ENCODE results near the gene STH. TPM values are rescaled to one million over a fixed set of nuclear protein-coding genes. Genes with fewer than 3 reads are reported as not detected.

The STH gene
- total RNA-seq, 1 experiment from 2014 or later: not detected

DNA sequence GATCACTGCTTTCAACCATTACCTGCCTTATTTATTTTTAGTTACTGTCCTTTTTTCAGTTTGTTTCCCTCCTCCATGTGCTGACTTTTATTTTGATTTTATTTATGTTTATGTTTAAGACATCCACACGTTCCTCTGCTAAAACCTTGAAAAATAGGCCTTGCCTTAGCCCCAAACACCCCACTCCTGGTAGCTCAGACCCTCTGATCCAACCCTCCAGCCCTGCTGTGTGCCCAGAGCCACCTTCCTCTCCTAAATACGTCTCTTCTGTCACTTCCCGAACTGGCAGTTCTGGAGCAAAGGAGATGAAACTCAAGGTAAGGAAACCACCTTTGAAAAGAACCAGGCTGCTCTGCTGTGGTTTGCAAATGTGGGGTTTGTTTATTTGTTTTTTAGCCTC is 9.3 kb upstream of the STH start:
- no peak overlapping the region for H3K4me3 Mint-ChIP-seq (ENCODE audit: unreplicated experiment)
- no peak overlapping the region for H3K27ac Mint-ChIP-seq (ENCODE audit: low read depth, unreplicated experiment)
- no peaks in the 10 kb centered on the region for H3K36me3 Mint-ChIP-seq (ENCODE audit: insufficient read depth, unreplicated experiment)
- ChIA-PET POLR2A (interaction anchor here (0.6 kb wide), 1 partner anchor 31 kb away, joined by 3 read pairs; no protein-coding TSS in a partner anchor), CTCF (interaction anchor here (1.2 to 2.3 kb wide), 2 partner anchors 13 to 96 kb away, joined by 4 to 14 read pairs; no protein-coding TSS in a partner anchor)
- no peaks in the 10 kb centered on the region for H3K9me3 Mint-ChIP-seq (ENCODE audit: unreplicated experiment)
- BruUV-seq (replicated peaks): no TSS peak
- H3K4me1 Mint-ChIP-seq (ENCODE audit: insufficient read depth, unreplicated experiment): no peaks in the 10 kb centered on the region
- DNase-seq (ENCODE audit: unreplicated experiment): no peak
- TF ChIP-seq, protein P1, sequence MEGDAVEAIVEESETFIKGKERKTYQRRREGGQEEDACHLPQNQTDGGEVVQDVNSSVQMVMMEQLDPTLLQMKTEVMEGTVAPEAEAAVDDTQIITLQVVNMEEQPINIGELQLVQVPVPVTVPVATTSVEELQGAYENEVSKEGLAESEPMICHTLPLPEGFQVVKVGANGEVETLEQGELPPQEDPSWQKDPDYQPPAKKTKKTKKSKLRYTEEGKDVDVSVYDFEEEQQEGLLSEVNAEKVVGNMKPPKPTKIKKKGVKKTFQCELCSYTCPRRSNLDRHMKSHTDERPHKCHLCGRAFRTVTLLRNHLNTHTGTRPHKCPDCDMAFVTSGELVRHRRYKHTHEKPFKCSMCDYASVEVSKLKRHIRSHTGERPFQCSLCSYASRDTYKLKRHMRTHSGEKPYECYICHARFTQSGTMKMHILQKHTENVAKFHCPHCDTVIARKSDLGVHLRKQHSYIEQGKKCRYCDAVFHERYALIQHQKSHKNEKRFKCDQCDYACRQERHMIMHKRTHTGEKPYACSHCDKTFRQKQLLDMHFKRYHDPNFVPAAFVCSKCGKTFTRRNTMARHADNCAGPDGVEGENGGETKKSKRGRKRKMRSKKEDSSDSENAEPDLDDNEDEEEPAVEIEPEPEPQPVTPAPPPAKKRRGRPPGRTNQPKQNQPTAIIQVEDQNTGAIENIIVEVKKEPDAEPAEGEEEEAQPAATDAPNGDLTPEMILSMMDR (IDR thresholded peaks at IDR 0.05; ENCODE audit: unreplicated experiment): no peak
- intact Hi-C loops (cut with micrococcal nuclease): no loop called here
- no peaks in the 10 kb centered on the region for H3K27me3 Mint-ChIP-seq (ENCODE audit: insufficient read depth, unreplicated experiment)

DNA sequence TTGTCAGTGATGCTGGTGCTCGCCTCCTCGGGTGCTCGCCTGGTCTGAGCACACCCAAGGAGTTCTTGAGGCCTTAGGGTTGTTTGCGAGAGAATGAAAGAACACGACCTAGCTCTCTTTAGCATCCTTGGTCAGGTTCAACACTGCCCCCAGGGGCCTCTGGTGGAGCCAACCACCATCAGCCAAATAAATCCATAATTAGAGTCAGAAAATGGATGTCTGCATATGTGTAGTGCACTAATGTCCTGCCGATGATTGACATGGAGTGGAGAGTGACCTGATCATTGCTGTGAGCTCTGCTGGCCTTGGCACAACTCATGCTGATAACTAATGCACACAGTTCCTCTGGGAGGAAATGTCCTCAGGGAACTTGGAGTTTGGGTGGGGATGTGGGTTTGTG is 8.2 kb upstream of the STH start:
- Mint-ChIP-seq H3K36me3 (ENCODE audit: insufficient read depth, unreplicated experiment) (no peaks in the 10 kb centered on the region), H3K4me3 (ENCODE audit: unreplicated experiment) (no peak overlapping the region), H3K27me3 (ENCODE audit: insufficient read depth, unreplicated experiment) (no peaks in the 10 kb centered on the region), H3K9me3 (ENCODE audit: unreplicated experiment) (no peaks in the 10 kb centered on the region), H3K4me1 (ENCODE audit: insufficient read depth, unreplicated experiment) (no peaks in the 10 kb centered on the region), H3K27ac (ENCODE audit: low read depth, unreplicated experiment) (no peak overlapping the region)
- intact Hi-C loops (cut with micrococcal nuclease): no loop called here
- no TSS peak for BruUV-seq (replicated peaks)
- ChIA-PET POLR2A (no interaction called here), CTCF (interaction anchor here (0.6 to 2.3 kb wide), 3 partner anchors 12 to 112 kb away, joined by 3 to 14 read pairs (median 4); no protein-coding TSS in a partner anchor)
- DNase-seq (ENCODE audit: unreplicated experiment): no peak
- TF ChIP-seq, protein P1 (IDR thresholded peaks at IDR 0.05; ENCODE audit: unreplicated experiment): no peak

DNA sequence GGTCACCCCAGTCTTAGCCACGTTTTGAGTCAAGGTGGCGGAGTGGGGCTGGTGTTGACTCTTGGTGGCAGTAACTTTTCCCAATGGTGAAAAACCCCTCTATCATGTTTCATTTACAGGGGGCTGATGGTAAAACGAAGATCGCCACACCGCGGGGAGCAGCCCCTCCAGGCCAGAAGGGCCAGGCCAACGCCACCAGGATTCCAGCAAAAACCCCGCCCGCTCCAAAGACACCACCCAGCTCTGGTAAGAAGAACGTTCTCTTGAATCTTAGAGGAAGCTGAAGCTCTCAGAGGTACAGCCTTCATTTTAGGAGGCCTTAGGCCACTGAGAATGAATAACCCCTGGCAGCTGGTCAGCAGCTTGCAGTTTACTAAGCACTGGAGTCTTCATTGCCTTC is 7.7 kb upstream of the STH start:
- Mint-ChIP-seq H3K4me1 (ENCODE audit: insufficient read depth, unreplicated experiment) (no peaks in the 10 kb centered on the region), H3K27ac (ENCODE audit: low read depth, unreplicated experiment) (no peak overlapping the region), H3K36me3 (ENCODE audit: insufficient read depth, unreplicated experiment) (no peaks in the 10 kb centered on the region), H3K27me3 (ENCODE audit: insufficient read depth, unreplicated experiment) (no peaks in the 10 kb centered on the region), H3K4me3 (ENCODE audit: unreplicated experiment) (no peak overlapping the region), H3K9me3 (ENCODE audit: unreplicated experiment) (no peaks in the 10 kb centered on the region)
- TF ChIP-seq, protein P1 (IDR thresholded peaks at IDR 0.05; ENCODE audit: unreplicated experiment): no peak
- intact Hi-C loops (cut with micrococcal nuclease): no loop called here
- BruUV-seq (replicated peaks): no TSS peak
- POLR2A ChIA-PET: no interaction called here
- CTCF ChIA-PET: interaction anchor here (0.6 to 2.3 kb wide), 3 partner anchors 11 to 574 kb away, joined by 3 to 14 read pairs (median 3); no protein-coding TSS in a partner anchor
- DNase-seq (ENCODE audit: unreplicated experiment): no peak

DNA sequence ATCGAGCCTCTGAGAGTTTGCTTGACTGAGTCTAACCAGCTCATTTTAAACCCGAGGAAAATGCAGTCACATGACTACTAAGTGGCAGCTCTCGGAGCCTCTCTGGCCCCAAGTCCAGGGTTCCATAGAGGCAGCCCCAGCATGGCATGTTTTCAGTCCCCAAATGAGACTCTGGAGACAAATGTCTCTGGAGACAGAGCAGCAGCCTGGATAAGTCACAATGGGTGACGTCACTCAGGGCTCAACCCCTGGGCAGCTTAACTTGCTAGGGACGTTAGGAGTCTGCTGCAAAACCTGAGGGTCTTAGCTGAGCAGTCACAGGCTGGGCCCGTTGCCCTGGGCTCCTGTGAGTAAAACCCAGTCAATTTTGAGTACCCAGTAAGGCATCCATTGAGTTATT is 6.9 kb upstream of the STH start:
- no peaks in the 10 kb centered on the region for H3K4me1 Mint-ChIP-seq (ENCODE audit: insufficient read depth, unreplicated experiment)
- no peak overlapping the region for H3K4me3 Mint-ChIP-seq (ENCODE audit: unreplicated experiment)
- TF ChIP-seq, protein P1 (IDR thresholded peaks at IDR 0.05; ENCODE audit: unreplicated experiment): no peak
- intact Hi-C loops (cut with micrococcal nuclease): no loop called here
- no peaks in the 10 kb centered on the region for H3K9me3 Mint-ChIP-seq (ENCODE audit: unreplicated experiment)
- no peaks in the 10 kb centered on the region for H3K36me3 Mint-ChIP-seq (ENCODE audit: insufficient read depth, unreplicated experiment)
- CTCF ChIA-PET: interaction anchor here (0.7 kb wide), 1 partner anchor 575 kb away, joined by 3 read pairs; no protein-coding TSS in a partner anchor
- no peak for DNase-seq (ENCODE audit: unreplicated experiment)
- POLR2A ChIA-PET: interaction anchor here (0.6 to 0.7 kb wide), 2 partner anchors 14 to 223 kb away, joined by 3 read pairs; no protein-coding TSS in a partner anchor
- H3K27ac Mint-ChIP-seq (ENCODE audit: low read depth, unreplicated experiment): no peak overlapping the region
- no TSS peak for BruUV-seq (replicated peaks)
- H3K27me3 Mint-ChIP-seq (ENCODE audit: insufficient read depth, unreplicated experiment): no peaks in the 10 kb centered on the region

All from MCF 10A (cell line).